Measurements from ENCODE around the gene FMNL3. TPM values are rescaled to one million over a fixed set of nuclear protein-coding genes. Genes with fewer than 3 reads are reported as not detected.

The FMNL3 gene
- total and polyA plus RNA-seq, 2 of the 8 experiments (the other 6 are each of a cell fraction or from before 2014, with no cell fraction given), result 8.6 to 29.0 TPM

DNA sequence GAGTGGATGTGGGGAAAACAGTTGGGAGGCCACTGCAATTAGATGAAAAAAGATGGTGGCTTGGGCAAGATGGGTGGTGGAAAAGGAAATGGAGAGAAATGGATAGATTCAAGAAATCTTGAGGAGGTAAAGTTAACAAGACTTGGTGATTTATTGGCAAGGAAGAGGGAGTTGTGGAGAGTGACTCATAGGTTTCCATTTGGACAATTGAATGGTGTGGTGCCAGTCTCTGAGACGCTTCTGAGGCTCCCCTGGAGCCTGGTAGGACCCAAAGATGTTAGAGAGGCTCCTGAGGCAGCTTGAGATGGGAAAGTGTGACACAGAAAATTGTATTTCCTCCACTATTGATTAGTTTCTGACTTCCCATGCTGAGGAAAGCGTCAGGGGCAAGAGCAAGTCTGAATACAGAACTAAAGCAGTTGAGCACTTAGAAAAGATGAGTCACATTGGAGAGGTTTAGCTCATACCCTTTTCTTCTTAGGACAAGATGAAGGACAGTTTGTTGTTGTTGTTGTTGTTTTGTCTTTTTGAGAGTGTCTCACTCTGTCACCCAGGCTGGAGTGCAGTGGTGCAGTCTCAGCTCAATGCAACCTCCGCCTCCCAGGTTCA lies 79.3 kb downstream of the FMNL3 start:
- ChIA-PET CTCF (ENCODE audit: partially characterized antibody) (interaction anchor here (0.9 to 9.4 kb wide), 7 partner anchors 9 to 285 kb away, joined by 3 to 58 read pairs (median 3); no protein-coding TSS in a partner anchor), POLR2A (ENCODE audit: partially characterized antibody) (interaction anchor here (0.6 to 3.4 kb wide), 7 partner anchors 9 to 788 kb away, joined by 3 to 17 read pairs (median 3); partner anchors contain the start of gene TMBIM6)
- H3K27me3 ChIP-seq (replicated peaks in 1 of 4; ENCODE audit: control insufficient read depth in 3 of 4, extremely low read depth in 1 of 4, insufficient read depth in 3 of 4, low read length in 3 of 4), result no peaks in the 10 kb centered on the region
- H3K4ac ChIP-seq (replicated peaks; ENCODE audit: insufficient read length, low read depth, low read length), result no peak overlapping the region
- no peak overlapping the region for H3K18ac ChIP-seq (ENCODE audit: extremely low read depth, low read length)
- H3K14ac ChIP-seq (ENCODE audit: insufficient read length), result no peak overlapping the region
- H4K91ac ChIP-seq (replicated peaks; ENCODE audit: insufficient read length, low read length), result no peak overlapping the region
- no peak overlapping the region for H3K56ac ChIP-seq (replicated peaks; ENCODE audit: insufficient read length, low read depth, low read length)
- DNase-seq (ENCODE audit: low read depth in 1 of 2, low spot score in 2 of 2) (no peak), FAIRE-seq (no peak)
- H2BK12ac ChIP-seq (ENCODE audit: low read depth, low read length), result no peak overlapping the region
- no peaks in the 10 kb centered on the region for H3K9me3 ChIP-seq (ENCODE audit: insufficient read depth in 2 of 2, low read depth in 1 of 2, low read length in 1 of 2)
- no peak overlapping the region for H2BK120ac ChIP-seq (replicated peaks; ENCODE audit: low read depth, low read length)
- no peak overlapping the region for H4K5ac ChIP-seq (ENCODE audit: insufficient read length, low read depth, low read length)
- H3K9ac ChIP-seq (replicated peaks in 1 of 4; ENCODE audit: extremely low read depth in 1 of 4, low read depth in 3 of 4, low read length in 3 of 4), result no peak overlapping the region
- H2BK5ac ChIP-seq (ENCODE audit: low read depth, low read length), result no peak overlapping the region
- H4K20me1 ChIP-seq (replicated peaks in 1 of 2; ENCODE audit: control insufficient read depth in 1 of 2, insufficient read depth in 2 of 2, low read length in 2 of 2), result no peaks in the 10 kb centered on the region
- H4K8ac ChIP-seq (ENCODE audit: extremely low read depth, insufficient read depth, low read length), result no peak overlapping the region
- H3K79me1 ChIP-seq (ENCODE audit: low read depth, low read length), result no peaks in the 10 kb centered on the region
- no peaks in the 10 kb centered on the region for H3K79me2 ChIP-seq (ENCODE audit: control insufficient read depth in 1 of 2, insufficient read depth in 2 of 2, low read length in 2 of 2)
- no peak overlapping the region for H3K4me2 ChIP-seq (ENCODE audit: insufficient read depth in 1 of 2, low read depth in 2 of 2, low read length in 2 of 2)
- no peak overlapping the region for H2AK5ac ChIP-seq (ENCODE audit: low read depth, low read length)
- no peak overlapping the region for H3K4me3 ChIP-seq (ENCODE audit: extremely low read depth in 1 of 4, insufficient read depth in 2 of 4, low read depth in 3 of 4, low read length in 4 of 4)
- H2AFZ ChIP-seq (ENCODE audit: low read length), result no peak overlapping the region
- no peak overlapping the region for H2BK20ac ChIP-seq (ENCODE audit: low read length)
- H3K23me2 ChIP-seq (ENCODE audit: low read depth, low read length), result peaks cover 7% of the 10 kb centered on the region; the same call in 1 of the 2 replicates
- 0 out of 8 replicates have a peak, but pooled peaks cover 0 to 4% (median 0%) of the 10 kb centered on the region in 4 experiments for H3K36me3 ChIP-seq (ENCODE audit: control insufficient read depth in 2 of 4, insufficient read depth in 4 of 4, low read length in 3 of 4)
- H3K4me1 ChIP-seq (replicated peaks in 1 of 4; ENCODE audit: control insufficient read depth in 3 of 4, insufficient read depth in 4 of 4, low read length in 3 of 4), result peaks cover 0 to 2% (median 0%) of the 10 kb centered on the region in 4 experiments; a peak in 2 of 7 replicates
- H3K27ac ChIP-seq (ENCODE audit: low read depth, low read length), result no peak overlapping the region
- WGBS, 2 experiments (ENCODE audit: extremely low coverage in 1 of 2, insufficient coverage in 1 of 2, insufficient read length in 1 of 2, insufficient replicate concordance in 2 of 2, low coverage in 1 of 2, low lambda C conversion rate in 2 of 2, missing lambda C conversion rate in 1 of 2), result 90% methylated on average over 3 of the region's 3 CpGs; no CpG with 5 or more reads in 1 of the 2 experiments
- no peak overlapping the region for H2BK15ac ChIP-seq (ENCODE audit: low read length)
- H3K23ac ChIP-seq (ENCODE audit: insufficient read length), result no peak overlapping the region
- TF ChIP-seq JUN (IDR thresholded peaks at IDR 0.05; ENCODE audit: low read depth, low read length) (no peak), EZH2 (IDR thresholded peaks at IDR 0.05; ENCODE audit: low read depth, low read length, severe bottlenecking) (no peak), CBX5 (IDR thresholded peaks at IDR 0.05; ENCODE audit: low read depth, low read length) (no peak), BACH1 (IDR thresholded peaks at IDR 0.05; ENCODE audit: low read length) (no peak), CHD1 (IDR thresholded peaks at IDR 0.05; ENCODE audit: low read depth, low read length) (no peak), SRF (IDR thresholded peaks at IDR 0.05; ENCODE audit: low read depth, low read length) (no peak), EP300 (IDR thresholded peaks at IDR 0.05; ENCODE audit: borderline replicate concordance in 1 of 2, low read depth in 2 of 2, low read length in 2 of 2) (no peak), SIN3A (conservative IDR thresholded peaks at IDR 0.05 in 1 of 2, IDR thresholded peaks at IDR 0.05 in 1 of 2; ENCODE audit: low read depth in 1 of 2, low read length in 2 of 2) (no peak)
- TF ChIP-seq, protein P1, sequence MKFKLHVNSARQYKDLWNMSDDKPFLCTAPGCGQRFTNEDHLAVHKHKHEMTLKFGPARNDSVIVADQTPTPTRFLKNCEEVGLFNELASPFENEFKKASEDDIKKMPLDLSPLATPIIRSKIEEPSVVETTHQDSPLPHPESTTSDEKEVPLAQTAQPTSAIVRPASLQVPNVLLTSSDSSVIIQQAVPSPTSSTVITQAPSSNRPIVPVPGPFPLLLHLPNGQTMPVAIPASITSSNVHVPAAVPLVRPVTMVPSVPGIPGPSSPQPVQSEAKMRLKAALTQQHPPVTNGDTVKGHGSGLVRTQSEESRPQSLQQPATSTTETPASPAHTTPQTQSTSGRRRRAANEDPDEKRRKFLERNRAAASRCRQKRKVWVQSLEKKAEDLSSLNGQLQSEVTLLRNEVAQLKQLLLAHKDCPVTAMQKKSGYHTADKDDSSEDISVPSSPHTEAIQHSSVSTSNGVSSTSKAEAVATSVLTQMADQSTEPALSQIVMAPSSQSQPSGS (IDR thresholded peaks at IDR 0.05; ENCODE audit: low read length), result no peak
- TF ChIP-seq, protein P2, sequence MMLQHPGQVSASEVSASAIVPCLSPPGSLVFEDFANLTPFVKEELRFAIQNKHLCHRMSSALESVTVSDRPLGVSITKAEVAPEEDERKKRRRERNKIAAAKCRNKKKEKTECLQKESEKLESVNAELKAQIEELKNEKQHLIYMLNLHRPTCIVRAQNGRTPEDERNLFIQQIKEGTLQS (IDR thresholded peaks at IDR 0.05; ENCODE audit: insufficient read depth, low read depth, low read length), result no peak

Measured in H1 (cell line).